Measurements from ENCODE around the gene HBZ.
"Not testable (repeated sequence)": the region's sequence is repeated elsewhere in the genome, so short reads cannot be mapped to it uniquely, and the experiment has no call there.

Gene HBZ

GRCh38 chr16:203246-203645, 50.8 kb downstream of the HBZ start:
- no peak for DNase-seq (ENCODE audit: low spot score)
- H3K27ac ChIP-seq, result no peak overlapping the region
- no peak for TF ChIP-seq CTCF (conservative IDR thresholded peaks at IDR 0.05; ENCODE audit: low read depth)
- POLR2A ChIA-PET (ENCODE audit: low non-redundant PET), result no interaction called here
- CTCF ChIA-PET, result interaction anchor here (1.1 kb wide), 1 partner anchor 96 kb away, joined by 5 read pairs; no protein-coding TSS in a partner anchor

GRCh38 chr16:204046-204445, 51.6 kb downstream of the HBZ start:
- CTCF ChIA-PET; DNase-seq (ENCODE audit: low spot score); H3K27ac ChIP-seq; POLR2A ChIA-PET (ENCODE audit: low non-redundant PET): not testable (repeated sequence)

All from RWPE1 (cell line).